Stimulated activated naive CD8-positive, alpha-beta T cell treated with anti-CD3 and anti-CD28 coated beads, Interleukin-15, amount 100 ng/mL, for 72 hours (primary cell): ENCODE data around the gene VWC2L.

Experiments used
- ATAC-seq: fragments of 150-1000 bp; cut with Tn5 transposase; 2 replicates; pipeline ENCODE4 v1.10.0; 2021; ENCODE audit warnings: mild to moderate bottlenecking, moderate library complexity
- DNase-seq, 2 donors: peaks; one replicate each; pipeline ENCODE4 v3.0.0; 2021 to 2022
- H3K27ac Mint-ChIP-seq, 2 donors: one replicate each; pipeline ENCODE4 v1.8.0; 2022; ENCODE audit warnings: mild to moderate bottlenecking in 2 of 2, mixed read lengths in 2 of 2, moderate library complexity in 2 of 2
- H3K27me3 Mint-ChIP-seq: one replicate; pipeline ENCODE4 v1.8.0; 2022; ENCODE audit warnings: mixed read lengths
- H3K4me1 Mint-ChIP-seq: one replicate; pipeline ENCODE4 v1.8.0; 2022; ENCODE audit warnings: mild to moderate bottlenecking, mixed read lengths
- H3K4me3 Mint-ChIP-seq, 2 donors: one replicate each; pipeline ENCODE4 v1.8.0; 2022; ENCODE audit warnings: mild to moderate bottlenecking in 2 of 2, mixed read lengths in 2 of 2, moderate library complexity in 1 of 2
- H3K9me3 Mint-ChIP-seq, 2 donors: one replicate each; pipeline ENCODE4 v1.8.0; 2022; ENCODE audit warnings: mixed read lengths in 2 of 2

Gene VWC2L

GRCh38 chr2:214492608-214493007 is 81.8 kb downstream of the VWC2L start:
- Mint-ChIP-seq H3K4me3 (no peak overlapping the region), H3K4me1 (no peaks in the 10 kb centered on the region), H3K27ac (no peak overlapping the region), H3K27me3 (peaks cover 19% of the 10 kb centered on the region), H3K9me3 (no peaks in the 10 kb centered on the region)
- ATAC-seq (no peak), DNase-seq (no peak)

- Mint-ChIP-seq H3K27ac (peak overlapping the region in 1 of 2 donors; percentile 84), H3K9me3 (no peaks in the 10 kb centered on the region), H3K4me3 (no peak overlapping the region), H3K4me1 (no peaks in the 10 kb centered on the region), H3K27me3 (peaks cover 7% of the 10 kb centered on the region)
- DNase-seq (no peak), ATAC-seq (no peak)
These were observed 86.6 kb downstream of the VWC2L start for GRCh38 chr2:214497489-214497888.

- Mint-ChIP-seq H3K9me3 (no peaks in the 10 kb centered on the region), H3K27me3 (peaks cover under 1% of the 10 kb centered on the region), H3K4me1 (no peaks in the 10 kb centered on the region), H3K27ac (no peak overlapping the region), H3K4me3 (no peak overlapping the region)
- no peak for DNase-seq
- no peak for ATAC-seq
These were observed 92.7 kb downstream of the VWC2L start for GRCh38 chr2:214503568-214503967.

- DNase-seq = no peak
- Mint-ChIP-seq H3K27ac (no peak overlapping the region), H3K9me3 (no peaks in the 10 kb centered on the region), H3K4me3 (no peak overlapping the region), H3K4me1 (no peaks in the 10 kb centered on the region), H3K27me3 (peaks cover 7% of the 10 kb centered on the region)
- ATAC-seq = no peak
These were observed 93.9 kb downstream of the VWC2L start for GRCh38 chr2:214504599-214505376.

GRCh38 chr2:214507032-214507431 is 96.2 kb downstream of the VWC2L start:
- no peak for ATAC-seq
- Mint-ChIP-seq H3K4me3 (no peak overlapping the region), H3K4me1 (no peaks in the 10 kb centered on the region), H3K27me3 (peaks cover 7% of the 10 kb centered on the region), H3K9me3 (no peaks in the 10 kb centered on the region), H3K27ac (no peak overlapping the region)
- DNase-seq = no peak

- H3K4me3 Mint-ChIP-seq = no peak overlapping the region
- no peaks in the 10 kb centered on the region for H3K9me3 Mint-ChIP-seq
- H3K4me1 Mint-ChIP-seq = no peaks in the 10 kb centered on the region
- H3K27ac Mint-ChIP-seq = no peak overlapping the region
- ATAC-seq (no peak), DNase-seq (no peak)
- peaks cover 7% of the 10 kb centered on the region for H3K27me3 Mint-ChIP-seq
These were observed 103.8 kb downstream of the VWC2L start for GRCh38 chr2:214514704-214515103.

GRCh38 chr2:214515111-214515510 is 104.3 kb downstream of the VWC2L start:
- H3K4me1 Mint-ChIP-seq = no peaks in the 10 kb centered on the region

GRCh38 chr2:214519258-214519818 is 108.5 kb downstream of the VWC2L start:
- no peak overlapping the region for H3K27ac Mint-ChIP-seq
- H3K4me1 Mint-ChIP-seq = no peaks in the 10 kb centered on the region
- ATAC-seq (no peak), DNase-seq (no peak)
- no peaks in the 10 kb centered on the region for H3K9me3 Mint-ChIP-seq
- H3K4me3 Mint-ChIP-seq = no peak overlapping the region
- H3K27me3 Mint-ChIP-seq = peaks cover 7% of the 10 kb centered on the region

More at GRCh38 chr2:214515111-214515510, 104.3 kb downstream of the VWC2L start:
- H3K4me3 Mint-ChIP-seq = no peak overlapping the region
- H3K27ac Mint-ChIP-seq = no peak overlapping the region
- no peak for ATAC-seq
- H3K27me3 Mint-ChIP-seq = peaks cover 7% of the 10 kb centered on the region
- H3K9me3 Mint-ChIP-seq = no peaks in the 10 kb centered on the region
- no peak for DNase-seq

GRCh38 chr2:214529021-214529420 is 118.2 kb downstream of the VWC2L start:
- no peak overlapping the region for H3K4me3 Mint-ChIP-seq
- no peaks in the 10 kb centered on the region for H3K9me3 Mint-ChIP-seq
- H3K4me1 Mint-ChIP-seq = no peaks in the 10 kb centered on the region
- no peak overlapping the region for H3K27ac Mint-ChIP-seq
- no peaks in the 10 kb centered on the region for H3K27me3 Mint-ChIP-seq
- DNase-seq (no peak), ATAC-seq (no peak)

- ATAC-seq = no peak
- Mint-ChIP-seq H3K4me1 (no peaks in the 10 kb centered on the region), H3K4me3 (no peak overlapping the region), H3K27me3 (no peaks in the 10 kb centered on the region), H3K9me3 (no peaks in the 10 kb centered on the region), H3K27ac (no peak overlapping the region)
- no peak for DNase-seq
These were observed 118.7 kb downstream of the VWC2L start for GRCh38 chr2:214529514-214529913.

- Mint-ChIP-seq H3K27ac (no peak overlapping the region), H3K27me3 (no peaks in the 10 kb centered on the region), H3K9me3 (no peaks in the 10 kb centered on the region), H3K4me3 (no peak overlapping the region), H3K4me1 (no peaks in the 10 kb centered on the region)
- ATAC-seq (no peak), DNase-seq (no peak)
These were observed 122.7 kb downstream of the VWC2L start for GRCh38 chr2:214533541-214533940.

GRCh38 chr2:214536625-214537024 is 125.8 kb downstream of the VWC2L start:
- DNase-seq (no peak), ATAC-seq (no peak)
- H3K27ac Mint-ChIP-seq = no peak overlapping the region
- no peaks in the 10 kb centered on the region for H3K9me3 Mint-ChIP-seq
- no peaks in the 10 kb centered on the region for H3K27me3 Mint-ChIP-seq
- H3K4me3 Mint-ChIP-seq = no peak overlapping the region
- no peaks in the 10 kb centered on the region for H3K4me1 Mint-ChIP-seq

- Mint-ChIP-seq H3K4me1 (no peaks in the 10 kb centered on the region), H3K4me3 (no peak overlapping the region), H3K9me3 (no peaks in the 10 kb centered on the region), H3K27me3 (no peaks in the 10 kb centered on the region), H3K27ac (no peak overlapping the region)
- DNase-seq = no peak
- no peak for ATAC-seq
These were observed 127.1 kb downstream of the VWC2L start for GRCh38 chr2:214537929-214538328.

- no peak overlapping the region for H3K27ac Mint-ChIP-seq
- H3K27me3 Mint-ChIP-seq = peaks cover 7% of the 10 kb centered on the region
- no peaks in the 10 kb centered on the region for H3K4me1 Mint-ChIP-seq
- no peaks in the 10 kb centered on the region for H3K9me3 Mint-ChIP-seq
- H3K4me3 Mint-ChIP-seq = no peak overlapping the region
- DNase-seq = no peak
- no peak for ATAC-seq
These were observed 131.4 kb downstream of the VWC2L start for GRCh38 chr2:214542295-214542694.

- Mint-ChIP-seq H3K4me1 (no peaks in the 10 kb centered on the region), H3K4me3 (no peak overlapping the region), H3K9me3 (no peaks in the 10 kb centered on the region), H3K27me3 (peaks cover 7% of the 10 kb centered on the region), H3K27ac (no peak overlapping the region)
- DNase-seq (no peak), ATAC-seq (no peak)
These were observed 132.0 kb downstream of the VWC2L start for GRCh38 chr2:214542866-214543265.

GRCh38 chr2:214543386-214543955 is 132.6 kb downstream of the VWC2L start:
- H3K4me1 Mint-ChIP-seq = no peaks in the 10 kb centered on the region
- ATAC-seq = no peak
- DNase-seq = no peak
- H3K4me3 Mint-ChIP-seq = no peak overlapping the region
- no peak overlapping the region for H3K27ac Mint-ChIP-seq
- peaks cover 7% of the 10 kb centered on the region for H3K27me3 Mint-ChIP-seq
- no peaks in the 10 kb centered on the region for H3K9me3 Mint-ChIP-seq
